Stomach (tissue), 9 donors: ENCODE data around the gene ITGB7. TPM values are rescaled to one million over a fixed set of nuclear protein-coding genes. Genes with fewer than 3 reads are reported as not detected.
A peak's percentile ranks its signal among the peaks of the same experiment; 100 is the strongest.

ENCODE experiments used
- DNase-seq, 2 donors: peaks; one replicate each; pipeline versions ENCODE4 v3.0.0 to v3.0.0-alpha.2; 2013 to 2019
- H3K27ac ChIP-seq, 5 donors: fragments of 200-600 bp in 4 of 5; sonication (generic) in 4 of 5; one replicate each; pipeline ENCODE4 v1.5.1; 2013 to 2019; ENCODE audit warnings: mild to moderate bottlenecking in 1 of 5, moderate library complexity in 1 of 5
- H3K27me3 ChIP-seq, 3 donors: fragments of 200-600 bp; sonication (generic); one replicate each; pipeline ENCODE4 v1.5.1; 2017 to 2019; ENCODE audit warnings: mixed run types in 1 of 3
- H3K36me3 ChIP-seq, 4 donors: fragments of 200-600 bp; sonication (generic); 1 replicate in 3 of 4; 2 replicates in 1 of 4; pipeline ENCODE4 v1.5.1; 2016 to 2019
- H3K4me1 ChIP-seq, 4 donors: fragments of 200-600 bp; sonication (generic); one replicate each; pipeline ENCODE4 v1.5.1; 2016 to 2019
- H3K4me3 ChIP-seq, 4 donors: fragments of 200-600 bp; sonication (generic) in 3 of 4; one replicate each; pipeline ENCODE4 v1.5.1; 2016 to 2019; ENCODE audit warnings: mild to moderate bottlenecking in 1 of 4
- H3K9me3 ChIP-seq, 4 donors: fragments of 200-600 bp; sonication (generic); one replicate each; pipeline ENCODE4 v1.5.1; 2016 to 2019
- CTCF ChIP-seq, 7 experiments: fragments of 450-650 bp in 4 of 7; fragments of 200-600 bp in 3 of 7; sonication (generic) in 3 of 7; IDR thresholded peaks; one replicate each; pipeline ENCODE4 v1.5.1; 2016 to 2019; ENCODE audit warnings: antibody characterized with exemption in 7 of 7, control low read depth in 2 of 7, mild to moderate bottlenecking in 1 of 7
- EP300 ChIP-seq: sonication (generic); formaldehyde crosslinking; IDR thresholded peaks from one replicate; pipeline ENCODE4 v1.6.1; 2017; ENCODE audit warnings: antibody characterized with exemption
- POLR2A ChIP-seq, 4 donors: fragments of 450-650 bp; IDR thresholded peaks; one replicate each; pipeline ENCODE4 v1.6.1; 2016; ENCODE audit warnings: antibody characterized with exemption in 4 of 4, control low read depth in 2 of 4, mild to moderate bottlenecking in 1 of 4, moderate library complexity in 1 of 4
- POLR2AphosphoS5 ChIP-seq, 3 donors: sonication (generic); formaldehyde crosslinking; IDR thresholded peaks; one replicate each; pipeline ENCODE4 v1.6.1; 2016; ENCODE audit warnings: antibody characterized with exemption in 3 of 3
- WGBS, 5 donors: extraction: QIAGEN DNeasy Blood & Tissue Kit in 3 of 5; methylation state at CpG; one replicate each; pipeline versions ENCODE4 v1.1.5 to v1.1.7; 2013 to 2018; 5-methylcytosine and 5-hydroxymethylcytosine counted together
- intact Hi-C: fragments of 100-400 bp; cut with DNase I; formaldehyde crosslinking; loops from one replicate; pipeline ENCODE4 v1.15.1; 2023; ENCODE audit warnings: low total_unique reads
- polyA plus RNA-seq, 3 donors: library from polyadenylated mRNA; stranded (reverse); fragments of 200-250 nt; gene quantifications; one replicate each; pipeline ENCODE4 v1.2.3, GENCODE V29; 2013
- total RNA-seq, 5 donors: library from RNA; depleted of rRNA; stranded (reverse); fragments of >200 nt; gene quantifications; one replicate each; pipeline versions ENCODE4 v1.1.0 to v1.2.3, GENCODE V29; 2014 to 2016
- donor health status: healthy with polysubstance abuse.
- donor health status: Bipolar disorder and iron deficiency.
- donor health status: healthy.

The ITGB7 gene
- total and polyA plus RNA-seq, 8 donors: 0.56 to 29.5 (median 4.2) TPM; not detected in 2

DNA sequence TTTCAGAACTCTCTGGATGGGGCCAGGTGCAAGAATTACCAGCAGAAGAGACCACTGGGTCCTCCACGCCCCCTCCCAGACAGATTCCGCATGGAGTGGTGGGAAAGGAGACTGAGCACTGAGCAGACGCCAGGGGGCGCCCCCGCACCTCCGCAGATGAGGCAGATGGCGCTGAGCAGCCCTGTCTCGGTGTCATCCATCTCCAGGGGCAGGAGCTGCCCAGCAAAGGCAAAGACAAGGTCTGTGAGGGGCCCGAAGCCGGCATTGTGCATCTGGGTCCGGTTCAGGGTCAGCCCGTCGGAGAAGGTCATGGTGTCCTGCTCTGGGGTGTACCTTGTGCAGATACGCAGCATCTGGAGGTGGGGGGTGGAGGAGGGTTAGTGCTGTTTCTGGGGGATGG is 6.3 kb upstream of the ITGB7 start:
- Histone ChIP-seq H3K36me3 (peaks cover 41 to 59% (median 57%) of the 10 kb centered on the region in 4 donors), H3K27ac (no peak overlapping the region)
- WGBS, 5 donors: 12 to 17% (median 13%) methylated on average over 11 to 14 of the region's 14 CpGs

DNA sequence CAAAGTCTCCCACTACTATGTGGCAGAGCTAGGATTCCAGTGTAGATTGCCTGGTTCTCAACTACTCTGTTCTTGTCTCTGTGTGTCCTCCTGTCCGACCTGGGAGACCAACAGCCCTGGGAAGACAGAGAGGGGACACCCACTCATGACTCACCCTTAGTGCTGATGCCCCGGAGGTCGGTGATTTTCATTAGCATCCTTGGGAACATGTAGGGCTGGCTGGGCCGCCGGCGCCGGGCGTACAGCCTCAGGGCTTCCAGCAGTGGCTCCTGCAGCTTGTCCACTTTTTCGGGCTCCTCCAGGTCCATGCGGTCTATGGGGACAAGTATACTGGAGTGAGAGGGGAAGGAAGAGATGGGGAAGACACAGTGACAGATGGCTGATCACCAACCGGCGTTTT is 5.9 kb upstream of the ITGB7 start:
- Histone ChIP-seq H3K4me3 (no peak overlapping the region), H3K36me3 (peaks cover 41 to 59% (median 57%) of the 10 kb centered on the region in 4 donors), H3K27ac (no peak overlapping the region), H3K27me3 (no peaks in the 10 kb centered on the region), H3K4me1 (peaks cover 24 to 68% (median 53%) of the 10 kb centered on the region in 4 donors), H3K9me3 (no peaks in the 10 kb centered on the region)
- DNase-seq: no peak
- intact Hi-C loops: loop anchor here (10.0 kb wide), 1 partner anchor 72 kb away; no protein-coding TSS in a partner anchor
- 54 to 69% (median 64%) methylated on average over 11 to 12 of the region's 12 CpGs for WGBS, 5 donors
- TF ChIP-seq POLR2AphosphoS5 (IDR thresholded peaks at IDR 0.05) (no peak), POLR2A (IDR thresholded peaks at IDR 0.05) (no peak)

More for the DNA sequence above, 6.3 kb upstream of the ITGB7 start:
- DNase-seq: peak; percentile 84 to 93
- Histone ChIP-seq H3K9me3 (no peaks in the 10 kb centered on the region), H3K4me1 (peaks cover 28 to 68% (median 55%) of the 10 kb centered on the region in 4 donors), H3K4me3 (no peak overlapping the region), H3K27me3 (no peaks in the 10 kb centered on the region)
- intact Hi-C loops: loop anchor here (10.0 kb wide), 1 partner anchor 71 kb away; no protein-coding TSS in a partner anchor
- TF ChIP-seq EP300 (no peak), POLR2AphosphoS5 (IDR thresholded peaks at IDR 0.05) (peak in 2 of 3 donors; percentile 24 to 58), POLR2A (IDR thresholded peaks at IDR 0.05) (no peak), CTCF (IDR thresholded peaks at IDR 0.05) (peak in 6 of 7 experiments; percentile 39 to 96 (median 88))

- H3K36me3 ChIP-seq: peaks cover 41 to 59% (median 57%) of the 10 kb centered on the region in 4 donors
- TF ChIP-seq POLR2AphosphoS5 (IDR thresholded peaks at IDR 0.05) (no peak), EP300 (no peak), POLR2A (IDR thresholded peaks at IDR 0.05) (no peak), CTCF (IDR thresholded peaks at IDR 0.05) (peak in 1 of 7 experiments; percentile 1)
- intact Hi-C loops: loop anchor here (10.0 kb wide), 1 partner anchor 73 kb away; no protein-coding TSS in a partner anchor
- H3K4me3 ChIP-seq: no peak overlapping the region
- no peak overlapping the region for H3K27ac ChIP-seq
- WGBS, 5 donors: 79 to 91% (median 87%) methylated on average over 9 to 13 of the region's 13 CpGs
- peak in 1 of 2 donors; percentile 22 for DNase-seq
- H3K27me3 ChIP-seq: no peaks in the 10 kb centered on the region
- H3K4me1 ChIP-seq: peaks cover 12 to 68% (median 43%) of the 10 kb centered on the region in 4 donors
- no peaks in the 10 kb centered on the region for H3K9me3 ChIP-seq
Observed at GRCh38 chr12:53211476-53212381, 4.7 kb upstream of the ITGB7 start.

DNA sequence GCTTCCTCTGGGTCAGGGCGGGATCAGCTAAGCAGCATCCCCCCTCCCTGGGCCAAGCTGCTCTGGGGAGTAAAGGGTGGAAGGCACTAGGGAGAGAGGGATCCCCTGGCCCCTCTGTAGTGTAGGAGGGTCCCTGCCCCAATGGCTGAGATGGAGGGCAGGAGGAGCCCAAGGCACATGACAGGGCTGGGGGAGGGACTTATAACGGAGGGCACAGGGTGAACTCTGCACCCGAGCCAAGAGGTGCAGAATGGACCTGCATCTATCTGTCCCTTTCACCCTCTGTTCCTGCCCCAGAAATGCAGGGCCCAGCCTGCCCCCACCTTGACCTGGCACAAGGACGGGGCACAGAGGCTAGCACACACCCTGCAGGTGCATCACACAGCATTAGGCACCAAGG is 3.8 kb upstream of the ITGB7 start:
- H3K27me3 ChIP-seq: no peaks in the 10 kb centered on the region
- no peak for DNase-seq
- H3K36me3 ChIP-seq: peaks cover 41 to 59% (median 57%) of the 10 kb centered on the region in 4 donors
- intact Hi-C loops: loop anchor here (10.0 kb wide), 1 partner anchor 74 kb away; no protein-coding TSS in a partner anchor
- WGBS, 5 donors: 62 to 82% (median 74%) methylated on average over 1 to 4 of the region's 4 CpGs
- H3K9me3 ChIP-seq: no peaks in the 10 kb centered on the region
- peaks cover 3 to 60% (median 34%) of the 10 kb centered on the region in 4 donors for H3K4me1 ChIP-seq
- no peak overlapping the region for H3K4me3 ChIP-seq
- no peak overlapping the region for H3K27ac ChIP-seq
- TF ChIP-seq EP300 (no peak), POLR2AphosphoS5 (IDR thresholded peaks at IDR 0.05) (no peak), CTCF (IDR thresholded peaks at IDR 0.05) (no peak), POLR2A (IDR thresholded peaks at IDR 0.05) (no peak)
